NCI-H187 treated with DMSO at 0.1 percent for 48 hours (cell line): Measurements from ENCODE around the gene B4GALT1.

Experiments
- DNase-seq: peaks from one replicate; lab custom pipeline; 2025; lab: John Stamatoyannopoulos, UW

B4GALT1 gene

DNA sequence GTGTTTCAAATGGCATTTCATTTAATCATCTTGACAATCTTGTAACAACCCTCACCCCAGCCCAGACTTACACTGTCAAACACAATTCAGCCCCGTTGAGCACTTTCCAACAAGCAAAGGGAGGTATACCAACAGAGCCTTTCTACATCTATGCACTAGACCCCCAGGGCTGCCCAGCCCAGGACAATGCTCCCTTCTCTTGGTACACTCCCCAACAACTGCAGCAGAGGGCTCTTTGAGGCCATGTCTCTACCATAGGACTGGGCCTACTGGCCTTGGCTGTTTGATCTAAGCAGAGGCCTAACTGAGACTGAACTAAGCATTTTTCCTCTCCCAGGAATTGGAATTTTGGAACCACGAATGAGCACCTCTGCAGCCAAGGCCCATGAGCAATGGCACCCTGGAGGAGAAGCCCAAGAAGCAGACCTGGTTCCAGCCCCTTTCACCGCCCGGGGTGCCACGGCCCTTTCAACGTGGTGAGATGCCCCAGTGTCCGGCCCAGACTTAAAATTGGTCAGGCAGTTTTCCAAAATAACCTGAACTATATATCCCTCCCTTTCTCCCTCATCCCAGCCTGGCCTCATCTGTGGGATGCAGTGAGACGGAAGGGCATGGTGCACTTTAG, 43.6 kb downstream of the B4GALT1 start:
- no peak for DNase-seq

DNA sequence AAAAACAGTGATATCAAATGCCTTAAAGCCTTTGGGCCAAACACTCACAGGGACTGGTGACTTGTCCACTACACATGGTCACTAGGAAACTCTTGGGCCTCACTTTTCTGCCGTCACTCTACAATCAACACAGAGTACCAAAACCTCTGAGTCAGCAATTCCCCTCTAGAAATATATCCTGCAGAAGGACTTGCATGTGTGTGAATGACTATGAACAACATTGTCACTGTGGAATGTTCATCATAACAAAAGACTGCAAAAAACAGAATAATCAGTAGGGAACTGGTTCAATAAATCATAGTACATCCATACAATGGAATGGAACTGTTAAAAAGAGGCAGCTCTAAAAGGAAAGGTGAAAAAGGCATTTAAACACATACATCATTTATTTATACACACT, 46.5 kb downstream of the B4GALT1 start:
- DNase-seq = no peak

DNA sequence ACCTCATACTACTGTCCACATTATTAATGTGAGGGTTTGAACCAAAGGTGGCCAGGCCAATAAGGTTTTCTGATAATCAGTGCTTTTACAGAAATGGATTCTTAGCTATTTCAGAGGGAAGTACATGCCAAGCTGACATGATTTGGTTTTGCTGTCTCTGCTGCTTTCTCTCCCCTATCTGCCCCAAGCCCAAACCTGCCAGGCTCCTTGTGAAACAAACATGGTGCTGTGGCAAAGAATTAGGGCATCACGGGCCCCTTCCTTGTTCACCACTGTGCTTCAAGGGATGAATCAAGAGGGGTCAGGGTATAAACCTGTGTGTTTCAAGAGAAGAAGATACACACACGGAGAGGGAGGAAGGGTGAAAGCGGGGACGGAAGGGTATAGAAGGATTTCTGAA, 49.3 kb downstream of the B4GALT1 start:
- no peak for DNase-seq

DNA sequence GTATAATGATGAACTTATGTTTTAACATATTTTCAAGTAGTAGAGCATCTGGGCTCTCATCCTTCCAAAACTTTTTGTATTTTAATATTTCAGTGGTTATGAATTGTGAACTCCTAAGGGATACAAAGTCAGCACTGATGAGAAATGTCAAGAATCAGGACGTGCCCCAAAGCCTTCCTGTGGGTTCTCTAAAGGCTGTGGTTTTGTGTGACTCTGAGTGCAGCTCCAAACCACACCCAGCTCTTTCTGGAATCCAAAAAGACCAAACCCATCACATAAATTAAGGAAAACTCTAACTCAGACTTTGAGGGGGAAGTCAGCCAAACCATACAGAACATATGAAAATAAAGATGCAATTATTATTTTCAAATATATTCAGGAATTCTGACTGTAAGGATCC, 49.8 kb downstream of the B4GALT1 start:
- no peak for DNase-seq

DNA sequence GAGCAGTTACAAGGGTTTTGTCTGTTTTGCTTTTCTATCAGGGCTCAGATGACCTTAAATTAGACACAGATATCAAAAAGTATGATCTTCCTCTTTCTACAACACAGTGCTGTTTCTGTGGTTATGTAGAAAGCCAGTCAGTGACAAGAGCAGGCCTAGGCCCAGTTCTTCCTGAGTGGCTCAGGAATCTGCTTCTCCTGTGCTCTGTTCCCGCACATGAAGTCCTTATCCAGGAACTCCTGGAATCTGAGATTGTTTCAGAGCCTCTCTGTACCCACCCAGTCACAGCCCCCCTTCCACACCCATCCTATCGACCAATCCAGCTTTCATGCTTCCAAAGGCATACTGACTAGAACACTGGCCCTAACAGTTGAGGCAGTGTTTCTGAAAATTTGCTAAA, 50.3 kb downstream of the B4GALT1 start:
- no peak for DNase-seq

DNA sequence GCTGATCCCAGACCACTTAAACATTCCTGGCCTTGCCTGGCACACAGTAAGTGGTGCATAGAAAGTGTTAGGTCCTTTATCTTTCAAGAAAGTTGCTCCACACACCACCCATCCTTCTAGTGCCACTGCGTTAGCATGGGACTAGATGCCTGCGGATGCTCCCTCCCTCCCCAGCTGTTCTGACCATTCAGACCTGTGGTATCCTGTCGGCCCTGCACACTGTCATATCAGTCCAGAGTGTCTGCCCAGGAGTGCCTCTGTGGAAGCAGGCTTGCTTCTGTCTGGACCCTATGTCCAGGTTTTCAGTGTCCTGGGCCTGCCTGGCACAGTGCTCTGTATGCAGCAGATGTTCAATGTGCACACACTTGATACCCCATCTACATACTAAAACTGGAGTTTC, 52.4 kb downstream of the B4GALT1 start:
- no peak for DNase-seq

DNA sequence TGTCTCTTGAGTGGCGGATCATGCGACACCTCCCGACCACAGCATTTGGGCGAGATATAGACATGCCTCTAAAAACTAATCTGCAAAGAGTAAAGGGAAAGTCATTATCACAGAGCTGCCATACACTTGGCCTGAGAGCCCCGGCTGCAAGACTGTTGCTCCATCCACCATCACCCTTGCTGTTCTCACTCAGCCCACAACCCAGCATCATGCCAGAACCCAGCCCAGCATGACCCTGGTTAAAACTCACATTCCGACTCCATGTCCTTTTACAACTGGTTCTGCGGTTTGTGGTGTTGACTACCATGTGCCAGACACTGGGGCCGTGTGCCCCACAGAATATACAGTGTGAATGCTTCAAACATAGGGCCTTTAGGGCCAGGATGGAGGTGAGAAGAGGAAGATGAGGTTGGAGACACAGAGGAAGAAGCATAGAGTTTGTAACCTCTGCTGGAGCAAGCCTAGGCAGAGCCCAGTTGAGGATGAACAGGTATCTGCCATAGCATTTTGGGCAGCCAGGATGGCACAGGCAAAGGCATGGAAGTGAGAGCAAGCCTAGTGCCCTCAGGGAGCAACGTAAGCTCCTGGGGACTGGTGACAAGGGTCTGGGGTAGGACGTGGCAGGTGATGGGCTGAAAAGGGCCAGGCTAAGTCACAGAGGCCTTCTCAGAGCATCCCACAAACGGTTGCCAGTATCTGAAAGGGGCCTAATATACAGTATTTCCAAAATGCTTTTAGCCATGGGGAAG, 53.2 kb downstream of the B4GALT1 start:
- DNase-seq = no peak

GRCh38 chr9:33112094-33112493, 55.0 kb downstream of the B4GALT1 start:
- DNase-seq = no peak

GRCh38 chr9:33111631-33112030, 55.5 kb downstream of the B4GALT1 start:
- no peak for DNase-seq

DNA sequence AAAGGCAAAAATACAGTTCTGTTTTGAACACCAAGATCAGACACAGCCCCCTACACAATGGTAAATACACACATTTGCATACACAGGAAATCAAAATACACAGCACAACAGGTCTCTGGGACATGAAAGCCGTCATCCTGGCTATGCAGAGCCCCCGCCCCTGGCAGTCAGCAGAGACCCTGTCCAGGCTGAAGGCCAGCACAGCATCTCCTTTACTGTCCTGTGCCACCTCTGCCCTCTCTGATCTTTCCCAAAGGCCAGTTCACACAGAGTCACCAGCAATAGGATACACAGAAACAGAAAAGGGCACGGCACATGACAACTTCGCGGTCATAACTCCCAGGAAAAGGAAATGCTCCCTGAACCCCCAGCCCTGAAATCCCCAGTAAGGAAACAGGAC, 56.5 kb downstream of the B4GALT1 start:
- no peak for DNase-seq

GRCh38 chr9:33109850-33110595, 57.1 kb downstream of the B4GALT1 start:
- DNase-seq = no peak

DNA sequence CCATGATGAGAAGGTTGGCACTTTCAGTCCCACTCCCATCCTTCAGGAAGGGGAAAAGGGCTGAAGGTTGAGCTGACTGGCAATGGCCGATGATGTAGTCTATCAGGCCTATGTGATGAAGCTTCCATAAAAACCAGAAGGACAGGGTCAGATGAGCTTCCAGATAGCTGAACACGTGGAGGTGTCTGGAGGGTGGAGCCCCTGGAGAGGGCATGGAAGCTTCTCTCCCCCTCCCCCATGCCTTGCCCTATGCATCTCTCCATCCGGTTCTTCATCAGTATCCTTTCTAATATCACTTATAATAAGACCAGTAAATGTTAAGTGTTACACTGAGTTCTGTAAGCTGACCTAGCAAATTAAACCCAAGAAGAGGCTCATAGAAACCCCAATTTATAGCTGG, 58.0 kb downstream of the B4GALT1 start:
- no peak for DNase-seq

GRCh38 chr9:33108472-33108871, 58.7 kb downstream of the B4GALT1 start:
- no peak for DNase-seq

- no peak for DNase-seq
Measured at GRCh38 chr9:33107762-33108161, 59.4 kb downstream of the B4GALT1 start.

- DNase-seq = no peak
Measured at GRCh38 chr9:33106827-33107621, 60.1 kb downstream of the B4GALT1 start.

- no peak for DNase-seq
Measured at GRCh38 chr9:33106372-33106771, 60.8 kb downstream of the B4GALT1 start.

- DNase-seq = no peak
Measured at GRCh38 chr9:33105959-33106358, 61.2 kb downstream of the B4GALT1 start.

DNA sequence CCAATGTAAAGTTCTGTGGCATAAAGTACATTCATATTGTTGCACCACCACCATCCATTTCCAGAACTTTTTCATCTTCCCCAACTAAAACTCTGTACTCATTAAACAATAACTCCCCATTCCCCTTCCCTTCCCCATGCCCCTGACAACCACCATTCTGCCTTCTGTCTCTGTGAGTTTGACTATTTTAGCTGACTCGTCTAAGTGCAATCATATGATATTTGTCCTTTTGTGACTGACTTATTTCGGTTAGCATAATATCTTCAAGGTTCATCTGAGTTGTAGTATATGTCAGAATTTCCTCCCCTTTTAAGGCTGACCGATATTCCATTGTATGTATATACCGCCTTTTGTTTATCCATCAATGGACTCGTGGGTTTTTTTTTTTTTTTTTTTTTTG, 61.6 kb downstream of the B4GALT1 start:
- DNase-seq = no peak

DNA sequence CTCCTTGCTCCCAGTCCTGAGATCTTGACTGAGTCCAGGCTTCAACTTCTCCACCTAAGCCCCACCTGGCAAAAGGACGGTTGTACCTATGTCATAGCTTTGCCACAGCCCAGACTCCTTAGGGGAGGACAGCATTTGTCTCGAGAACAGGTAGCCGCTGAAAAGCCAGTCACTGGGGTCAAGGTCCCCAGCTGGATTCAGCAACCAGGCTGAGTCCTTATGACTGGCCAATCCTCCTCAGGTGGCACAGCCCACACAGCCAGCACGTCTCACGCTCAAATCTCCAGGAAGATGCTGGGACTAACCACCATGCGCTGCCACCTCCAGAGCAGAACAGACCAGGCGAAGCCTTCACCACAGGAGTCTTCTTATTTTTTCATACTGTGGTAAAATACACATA, 62.7 kb downstream of the B4GALT1 start:
- DNase-seq = no peak

DNA sequence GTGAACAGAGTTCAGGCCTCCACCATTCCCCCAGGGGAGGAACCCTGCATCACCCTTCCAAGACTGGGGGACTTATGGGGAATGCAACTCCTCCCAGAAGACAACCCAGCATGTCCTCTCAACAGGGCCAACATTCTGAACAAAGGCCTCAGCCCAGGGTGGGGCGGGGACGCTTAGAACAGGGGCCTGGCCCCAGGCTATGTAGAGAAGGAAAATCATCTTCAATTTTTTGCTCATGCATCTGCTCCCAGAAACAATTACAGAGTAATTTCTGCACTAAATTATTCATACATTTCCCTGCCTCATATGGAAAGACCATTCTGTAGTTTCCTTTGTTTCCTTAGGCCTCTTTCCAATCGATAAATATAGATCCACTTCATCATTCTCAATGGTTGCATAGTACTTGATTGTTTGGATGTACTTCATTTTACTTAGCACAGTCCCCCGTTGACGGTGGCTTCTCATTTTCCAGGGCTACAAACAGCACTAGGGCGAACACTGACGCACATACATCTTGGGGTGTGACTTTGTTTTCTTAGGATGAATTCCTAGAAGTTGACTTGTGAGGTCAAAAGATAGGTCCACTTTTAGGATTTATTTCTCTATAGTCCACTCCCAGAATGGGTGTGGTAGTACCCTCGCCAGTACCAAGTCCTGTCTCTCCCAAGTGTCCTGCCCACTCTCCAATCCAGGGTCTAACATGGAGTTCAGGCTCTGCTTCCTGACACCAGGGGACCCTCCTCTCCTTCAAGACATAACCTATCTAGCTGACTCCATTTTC, 63.4 kb downstream of the B4GALT1 start:
- no peak for DNase-seq

GRCh38 chr9:33102551-33103210, 64.5 kb downstream of the B4GALT1 start:
- DNase-seq = no peak
